OCI-LY1 (cell line): ENCODE data around the gene SLC37A4.

Source experiments
- H2AFZ ChIP-seq: fragments of 200-600 bp; sonication (generic), shearing (Covaris generic); 2 replicates; pipeline ENCODE4 v1.6.0; 2014; ENCODE audit warnings: antibody characterized with exemption, mild to moderate bottlenecking, low read length
- H3F3A ChIP-seq: fragments of 200-600 bp; sonication (generic), shearing (Covaris generic); 2 replicates; pipeline ENCODE4 v1.6.0; 2014; ENCODE audit warnings: mild to moderate bottlenecking, antibody characterized with exemption, low read length, moderate library complexity; ENCODE audit not compliant: insufficient read depth
- H3K27ac ChIP-seq: fragments of 200-600 bp; sonication (generic); 2 replicates; pipeline ENCODE4 v1.5.1; 2014; ENCODE audit warnings: low read length, mixed run types, mild to moderate bottlenecking, low read depth; ENCODE audit not compliant: poor library complexity, severe bottlenecking
- H3K27me3 ChIP-seq: fragments of 200-600 bp; sonication (generic); 2 replicates; pipeline ENCODE4 v1.6.0; 2014; ENCODE audit warnings: antibody characterized with exemption, mild to moderate bottlenecking, low read length, moderate library complexity; ENCODE audit not compliant: insufficient read depth
- H3K36me3 ChIP-seq: fragments of 200-600 bp; sonication (generic); 2 replicates; pipeline ENCODE4 v1.6.1; 2014; ENCODE audit warnings: mild to moderate bottlenecking, antibody characterized with exemption, low read length, moderate library complexity, mixed read lengths; ENCODE audit not compliant: insufficient read depth
- H3K4me1 ChIP-seq: fragments of 200-600 bp; sonication (generic); 2 replicates; pipeline ENCODE4 v1.5.1; 2014; ENCODE audit warnings: mild to moderate bottlenecking, low read length, moderate library complexity; ENCODE audit not compliant: insufficient read depth, severe bottlenecking
- H3K4me2 ChIP-seq: fragments of 200-600 bp; sonication (generic), shearing (Covaris generic); 2 replicates; pipeline ENCODE4 v1.6.1; 2014; ENCODE audit warnings: low read length
- H3K4me3 ChIP-seq: fragments of 200-600 bp; sonication (generic); 2 replicates; pipeline ENCODE4 v1.5.1; 2014; ENCODE audit warnings: low read length, low read depth, mild to moderate bottlenecking, mixed read lengths; ENCODE audit not compliant: poor library complexity, severe bottlenecking
- H3K79me2 ChIP-seq: fragments of 200-600 bp; shearing (Covaris generic); 2 replicates; pipeline ENCODE4 v1.6.1; 2016; ENCODE audit warnings: mixed run types, low read length, mixed read lengths; ENCODE audit not compliant: insufficient read depth
- H3K9ac ChIP-seq: fragments of 200-600 bp; sonication (generic), shearing (Covaris generic); 2 replicates; pipeline ENCODE4 v1.6.1; 2014; ENCODE audit warnings: mild to moderate bottlenecking, low read length, mixed read lengths
- H3K9me2 ChIP-seq: fragments of 200-600 bp; sonication (generic), shearing (Covaris generic); 2 replicates; pipeline ENCODE4 v1.6.1; 2014; ENCODE audit warnings: low read depth, mild to moderate bottlenecking, low read length, mixed read lengths
- H3K9me3 ChIP-seq: fragments of 200-600 bp; shearing (Covaris generic); 2 replicates; pipeline ENCODE4 v1.6.1; 2014; ENCODE audit warnings: low read length, mixed read lengths
- H4K20me1 ChIP-seq: fragments of 200-600 bp; sonication (generic), shearing (Covaris generic); 2 replicates; pipeline ENCODE4 v1.6.0; 2016; ENCODE audit warnings: mild to moderate bottlenecking, low read length; ENCODE audit not compliant: insufficient read depth
- CTCF ChIP-seq: fragments of 200-600 bp; sonication (generic), shearing (Covaris generic); IDR thresholded peaks from 2 replicates; pipeline ENCODE4 v1.5.1; 2017; ENCODE audit warnings: mild to moderate bottlenecking, antibody characterized with exemption, low read length, moderate library complexity, mixed read lengths
- EZH2 ChIP-seq: fragments of 200-600 bp; sonication (generic), shearing (Covaris generic); IDR thresholded peaks from 2 replicates; pipeline ENCODE4 v1.8.0; 2017; ENCODE audit warnings: borderline replicate concordance, mixed run types, mild to moderate bottlenecking, antibody characterized with exemption, low read length, moderate library complexity, mixed read lengths

Gene SLC37A4

DNA sequence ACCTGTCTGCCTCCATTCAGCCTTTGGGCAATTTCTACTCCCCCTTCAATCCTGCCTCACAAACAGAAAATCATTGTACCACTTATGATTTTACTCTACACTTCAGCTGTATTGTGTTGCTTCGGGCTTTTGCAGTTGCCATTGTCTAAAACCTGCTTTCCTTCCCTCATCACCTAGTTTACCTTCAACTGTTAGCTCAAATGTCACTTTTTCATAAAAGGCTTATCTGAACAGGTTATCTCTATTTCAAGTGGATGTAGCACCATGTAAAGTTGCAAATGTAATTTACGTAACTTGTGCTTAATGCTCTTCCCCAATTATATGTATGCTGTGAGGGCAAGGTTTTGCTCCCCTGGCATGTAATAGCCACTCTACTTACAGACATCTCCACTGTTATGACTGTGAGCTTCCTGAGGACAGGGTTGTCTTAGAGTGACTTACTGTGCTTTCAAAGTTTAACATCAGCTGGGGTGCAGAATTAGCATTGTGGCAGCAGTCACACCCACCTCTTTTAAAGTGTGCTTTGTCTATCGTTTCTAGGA is 18.0 kb downstream of the SLC37A4 start:
- Histone ChIP-seq H4K20me1 (no peaks in the 10 kb centered on the region), H3K36me3 (peaks cover 64% of the 10 kb centered on the region), H3K4me1 (peaks cover 11% of the 10 kb centered on the region), H3K9me2 (no peaks in the 10 kb centered on the region), H3K9me3 (no peaks in the 10 kb centered on the region), H3K79me2 (peaks cover 16% of the 10 kb centered on the region), H3F3A (peaks cover 3% of the 10 kb centered on the region; the same call in 1 of the 2 replicates), H3K27me3 (no peaks in the 10 kb centered on the region), H3K4me3 (no peak overlapping the region), H2AFZ (no peak overlapping the region), H3K4me2 (no peak overlapping the region), H3K9ac (no peak overlapping the region), H3K27ac (no peak overlapping the region)
- TF ChIP-seq CTCF (no peak), EZH2 (no peak)

DNA sequence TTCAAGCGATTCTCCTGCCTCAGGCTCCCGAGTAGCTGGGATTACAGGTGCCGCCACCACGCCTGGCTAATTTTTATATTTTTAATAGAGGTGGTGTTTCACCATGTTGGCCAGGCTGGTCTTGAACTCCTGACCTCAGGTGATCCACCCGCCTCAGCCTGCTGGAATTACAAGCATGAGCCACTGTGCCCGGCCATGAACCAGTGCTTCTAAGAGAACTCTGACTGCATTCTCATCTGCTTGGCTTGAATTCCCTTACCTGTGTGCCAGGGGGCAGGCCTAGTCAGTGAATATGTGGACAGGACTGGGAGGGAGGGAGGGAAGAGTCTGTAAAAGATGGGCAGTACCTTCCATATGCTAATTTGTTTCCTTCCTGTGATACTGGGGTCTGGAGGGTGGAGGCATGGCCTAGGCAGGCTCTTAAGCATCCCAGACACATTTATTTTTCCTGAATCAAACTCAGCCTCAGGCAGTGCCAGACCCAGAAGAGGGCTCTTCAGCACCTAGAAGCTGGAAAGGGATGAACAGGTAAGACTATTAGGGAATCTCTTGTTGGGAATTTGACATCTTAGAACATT is 19.1 kb downstream of the SLC37A4 start:
- H3K27me3 ChIP-seq: no peaks in the 10 kb centered on the region
- no peaks in the 10 kb centered on the region for H4K20me1 ChIP-seq
- H3K4me3 ChIP-seq: no peak overlapping the region
- H3F3A ChIP-seq: peaks cover 3% of the 10 kb centered on the region; the same call in 1 of the 2 replicates
- no peak overlapping the region for H2AFZ ChIP-seq
- peaks cover 2% of the 10 kb centered on the region for H3K4me1 ChIP-seq
- TF ChIP-seq EZH2 (no peak), CTCF (no peak)
- H3K4me2 ChIP-seq: no peak overlapping the region
- H3K36me3 ChIP-seq: peaks cover 56% of the 10 kb centered on the region
- no peaks in the 10 kb centered on the region for H3K9me3 ChIP-seq
- no peak overlapping the region for H3K27ac ChIP-seq
- H3K79me2 ChIP-seq: peaks cover 4% of the 10 kb centered on the region; the same call in 1 of the 2 replicates
- no peak overlapping the region for H3K9ac ChIP-seq
- H3K9me2 ChIP-seq: no peaks in the 10 kb centered on the region

- TF ChIP-seq CTCF (no peak), EZH2 (no peak)
- H3K4me1 ChIP-seq: no peaks in the 10 kb centered on the region
- no peak overlapping the region for H3K4me2 ChIP-seq
- no peak overlapping the region for H3K9ac ChIP-seq
- no peaks in the 10 kb centered on the region for H4K20me1 ChIP-seq
- no peak overlapping the region for H2AFZ ChIP-seq
- no peak overlapping the region for H3K27ac ChIP-seq
- no peaks in the 10 kb centered on the region for H3F3A ChIP-seq
- H3K79me2 ChIP-seq: no peaks in the 10 kb centered on the region
- no peak overlapping the region for H3K4me3 ChIP-seq
- H3K36me3 ChIP-seq: peaks cover 30% of the 10 kb centered on the region
- no peaks in the 10 kb centered on the region for H3K27me3 ChIP-seq
- H3K9me2 ChIP-seq: no peaks in the 10 kb centered on the region
- no peaks in the 10 kb centered on the region for H3K9me3 ChIP-seq
Observed at GRCh38 chr11:119006656-119007055, 24.0 kb downstream of the SLC37A4 start.
